GM21717 (cell line): ENCODE measurements around the gene MRPS24.
"Not testable (repeated sequence)": the region's sequence is repeated elsewhere in the genome, so short reads cannot be mapped to it uniquely, and the experiment has no call there.

Source experiments
- ATAC-seq: cut with Tn5 transposase; IDR thresholded peaks from one replicate; pipeline ENCODE4 v1.9.1; 2021; ENCODE audit warnings: mild to moderate bottlenecking, moderate library complexity; ENCODE audit not compliant: unreplicated experiment

Gene MRPS24

DNA sequence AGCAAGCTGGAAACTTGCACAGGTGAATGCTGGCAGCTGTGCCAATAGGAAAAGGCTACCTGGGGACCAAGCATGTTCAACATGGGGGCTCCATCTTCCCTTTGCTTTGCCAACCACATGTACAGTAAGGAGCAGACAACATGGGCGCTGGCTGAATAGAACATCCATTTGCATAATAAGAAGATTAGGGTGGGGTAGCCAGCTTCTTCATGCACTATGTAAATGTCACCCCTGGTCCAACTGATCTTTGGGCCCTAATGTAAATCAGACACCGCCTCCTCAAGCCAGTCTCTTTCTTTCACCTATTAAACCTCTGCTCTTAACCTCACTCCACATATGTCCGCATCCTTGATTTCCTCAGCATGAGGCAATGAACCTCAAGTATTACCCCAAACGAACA, 26.0 kb downstream of the MRPS24 start:
- no peak for ATAC-seq

DNA sequence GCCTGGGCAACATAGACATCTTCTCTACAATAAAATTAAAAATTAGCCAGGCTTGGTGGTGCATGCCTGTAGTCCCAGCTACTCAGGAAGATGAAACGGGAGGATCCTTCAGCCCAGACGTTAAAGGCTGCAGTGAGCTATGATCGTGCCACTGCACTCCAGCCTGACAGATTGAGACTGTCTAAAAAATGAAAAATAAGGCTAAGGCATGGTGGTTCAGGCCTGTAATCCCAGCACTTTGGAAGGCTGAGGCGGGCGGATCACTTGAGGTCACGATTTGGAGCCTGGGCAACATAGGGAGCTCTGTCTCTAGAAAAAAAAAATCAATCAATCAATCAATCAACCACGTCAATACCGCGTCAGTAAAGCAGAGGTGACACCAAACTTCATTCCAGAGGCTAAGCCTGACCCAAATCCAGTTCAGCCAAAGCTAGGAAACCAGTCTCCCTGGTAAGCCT, 31.1 kb downstream of the MRPS24 start:
- ATAC-seq, result no peak

- peak; percentile 51 for ATAC-seq
These were observed 34.7 kb downstream of the MRPS24 start for GRCh38 chr7:43834463-43835251.

DNA sequence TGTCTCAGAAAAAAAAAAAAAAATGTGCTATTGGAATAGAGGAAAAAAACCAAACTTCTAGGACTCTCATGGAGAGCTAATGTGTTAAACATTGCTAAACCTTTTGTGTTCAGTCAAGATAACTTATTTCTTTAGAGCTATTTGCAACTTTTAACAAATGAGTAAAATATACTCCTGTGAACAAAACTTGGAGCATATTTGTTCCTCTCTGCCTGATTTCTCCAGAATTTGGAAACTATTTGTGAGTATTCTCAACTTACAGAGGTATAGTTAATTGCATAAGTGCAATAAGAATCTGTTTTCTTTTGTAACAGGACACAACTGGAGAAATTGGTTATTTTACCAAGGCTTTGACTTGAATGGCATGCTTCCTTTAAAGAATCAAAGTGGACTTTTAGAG, 38.4 kb downstream of the MRPS24 start:
- ATAC-seq, result not testable (repeated sequence)

- ATAC-seq, result no peak
These were observed 43.9 kb downstream of the MRPS24 start for GRCh38 chr7:43825391-43825808.

- no peak for ATAC-seq
These were observed 44.4 kb downstream of the MRPS24 start for GRCh38 chr7:43824963-43825362.

- not testable (repeated sequence) for ATAC-seq
These were observed 44.8 kb downstream of the MRPS24 start for GRCh38 chr7:43824513-43824912.

GRCh38 chr7:43823941-43824340, 45.4 kb downstream of the MRPS24 start:
- ATAC-seq, result no peak

- ATAC-seq, result not testable (repeated sequence)
These were observed 45.9 kb downstream of the MRPS24 start for GRCh38 chr7:43823425-43823824.
